ENCODE data around the gene CDK14.
"Not testable (repeated sequence)": the region's sequence is repeated elsewhere in the genome, so short reads cannot be mapped to it uniquely, and the experiment has no call there.

Gene CDK14

GRCh38 chr7:90797596-90797995 is 201.5 kb downstream of the CDK14 start:
- Histone ChIP-seq H3K27me3 (ENCODE audit: insufficient read depth, low read length, poor library complexity, severe bottlenecking) (no peaks in the 10 kb centered on the region), H3K9ac (ENCODE audit: low read depth, low read length, poor library complexity, severe bottlenecking) (no peak overlapping the region), H3K9me3 (ENCODE audit: insufficient read depth, low read depth, low read length) (peaks cover 9% of the 10 kb centered on the region; the same call in 1 of the 2 replicates), H3K36me3 (ENCODE audit: insufficient read depth, low read length) (no peaks in the 10 kb centered on the region), H4K20me1 (ENCODE audit: insufficient read depth, low read length, poor library complexity, severe bottlenecking) (no peaks in the 10 kb centered on the region), H3F3A (ENCODE audit: low read depth) (no peaks in the 10 kb centered on the region), H3K79me2 (ENCODE audit: insufficient read depth, low read length) (no peaks in the 10 kb centered on the region), H2AFZ (ENCODE audit: low read length) (no peak overlapping the region), H3K4me1 (ENCODE audit: insufficient read depth, low read length, poor library complexity, severe bottlenecking) (no peaks in the 10 kb centered on the region), H3K4me3 (ENCODE audit: low read length, poor library complexity, severe bottlenecking) (no peak overlapping the region), H3K9me2 (replicated peaks; ENCODE audit: low read depth, low read length) (no peaks in the 10 kb centered on the region), H3K4me2 (ENCODE audit: low read depth, low read length, poor library complexity, severe bottlenecking) (no peak overlapping the region)
- TF ChIP-seq EZH2phosphoT487 (IDR thresholded peaks at IDR 0.05; ENCODE audit: borderline replicate concordance) = no peak
- TF ChIP-seq CTCF (conservative IDR thresholded peaks at IDR 0.05; ENCODE audit: low read length) = no peak

GRCh38 chr7:90804370-90804769 is 208.2 kb downstream of the CDK14 start:
- Histone ChIP-seq H3K36me3 (ENCODE audit: insufficient read depth, low read length) (no peaks in the 10 kb centered on the region), H3K4me1 (ENCODE audit: insufficient read depth, low read length, poor library complexity, severe bottlenecking) (no peaks in the 10 kb centered on the region), H3K79me2 (ENCODE audit: insufficient read depth, low read length) (no peaks in the 10 kb centered on the region), H2AFZ (ENCODE audit: low read length) (no peak overlapping the region), H3K9me2 (replicated peaks; ENCODE audit: low read depth, low read length) (no peaks in the 10 kb centered on the region), H3K4me3 (ENCODE audit: low read length, poor library complexity, severe bottlenecking) (no peak overlapping the region), H3K4me2 (ENCODE audit: low read depth, low read length, poor library complexity, severe bottlenecking) (no peak overlapping the region), H3K27me3 (ENCODE audit: insufficient read depth, low read length, poor library complexity, severe bottlenecking) (no peaks in the 10 kb centered on the region), H3F3A (ENCODE audit: low read depth) (no peaks in the 10 kb centered on the region), H3K9ac (ENCODE audit: low read depth, low read length, poor library complexity, severe bottlenecking) (no peak overlapping the region), H4K20me1 (ENCODE audit: insufficient read depth, low read length, poor library complexity, severe bottlenecking) (no peaks in the 10 kb centered on the region), H3K9me3 (ENCODE audit: insufficient read depth, low read depth, low read length) (no peaks in the 10 kb centered on the region)
- TF ChIP-seq CTCF (conservative IDR thresholded peaks at IDR 0.05; ENCODE audit: low read length) (no peak), EZH2phosphoT487 (IDR thresholded peaks at IDR 0.05; ENCODE audit: borderline replicate concordance) (no peak)

- not testable (repeated sequence) for H4K20me1 ChIP-seq (ENCODE audit: insufficient read depth, low read length, poor library complexity, severe bottlenecking); H3K4me3 ChIP-seq (ENCODE audit: low read length, poor library complexity, severe bottlenecking); H3K9me2 ChIP-seq (replicated peaks; ENCODE audit: low read depth, low read length); H3K4me2 ChIP-seq (ENCODE audit: low read depth, low read length, poor library complexity, severe bottlenecking); H3K4me1 ChIP-seq (ENCODE audit: insufficient read depth, low read length, poor library complexity, severe bottlenecking); H3K9ac ChIP-seq (ENCODE audit: low read depth, low read length, poor library complexity, severe bottlenecking); H3K9me3 ChIP-seq (ENCODE audit: insufficient read depth, low read depth, low read length); H3K79me2 ChIP-seq (ENCODE audit: insufficient read depth, low read length); H3K27me3 ChIP-seq (ENCODE audit: insufficient read depth, low read length, poor library complexity, severe bottlenecking); H3K36me3 ChIP-seq (ENCODE audit: insufficient read depth, low read length); H2AFZ ChIP-seq (ENCODE audit: low read length); H3F3A ChIP-seq (ENCODE audit: low read depth)
These were observed 219.4 kb downstream of the CDK14 start for GRCh38 chr7:90815552-90815951.

- Histone ChIP-seq H3K79me2 (ENCODE audit: insufficient read depth, low read length) (no peaks in the 10 kb centered on the region), H3K36me3 (ENCODE audit: insufficient read depth, low read length) (no peaks in the 10 kb centered on the region), H3K27me3 (ENCODE audit: insufficient read depth, low read length, poor library complexity, severe bottlenecking) (no peaks in the 10 kb centered on the region), H3K9me3 (ENCODE audit: insufficient read depth, low read depth, low read length) (no peaks in the 10 kb centered on the region), H3K4me1 (ENCODE audit: insufficient read depth, low read length, poor library complexity, severe bottlenecking) (no peaks in the 10 kb centered on the region), H3K9me2 (replicated peaks; ENCODE audit: low read depth, low read length) (no peaks in the 10 kb centered on the region), H3F3A (ENCODE audit: low read depth) (no peaks in the 10 kb centered on the region), H3K9ac (ENCODE audit: low read depth, low read length, poor library complexity, severe bottlenecking) (no peak overlapping the region), H2AFZ (ENCODE audit: low read length) (no peak overlapping the region), H4K20me1 (ENCODE audit: insufficient read depth, low read length, poor library complexity, severe bottlenecking) (no peaks in the 10 kb centered on the region), H3K4me3 (ENCODE audit: low read length, poor library complexity, severe bottlenecking) (no peak overlapping the region), H3K4me2 (ENCODE audit: low read depth, low read length, poor library complexity, severe bottlenecking) (no peak overlapping the region)
- no peak for TF ChIP-seq CTCF (conservative IDR thresholded peaks at IDR 0.05; ENCODE audit: low read length)
- no peak for TF ChIP-seq EZH2phosphoT487 (IDR thresholded peaks at IDR 0.05; ENCODE audit: borderline replicate concordance)
These were observed 220.5 kb downstream of the CDK14 start for GRCh38 chr7:90816511-90817142.

Data from Loucy (cell line).